ENCODE measurements around the gene MBOAT1. TPM values are rescaled to one million over a fixed set of nuclear protein-coding genes. Genes with fewer than 3 reads are reported as not detected.

Gene MBOAT1
- total RNA-seq, 4 donors from 2014 or later, result 0.61 to 1.8 (median 1.1) TPM

DNA sequence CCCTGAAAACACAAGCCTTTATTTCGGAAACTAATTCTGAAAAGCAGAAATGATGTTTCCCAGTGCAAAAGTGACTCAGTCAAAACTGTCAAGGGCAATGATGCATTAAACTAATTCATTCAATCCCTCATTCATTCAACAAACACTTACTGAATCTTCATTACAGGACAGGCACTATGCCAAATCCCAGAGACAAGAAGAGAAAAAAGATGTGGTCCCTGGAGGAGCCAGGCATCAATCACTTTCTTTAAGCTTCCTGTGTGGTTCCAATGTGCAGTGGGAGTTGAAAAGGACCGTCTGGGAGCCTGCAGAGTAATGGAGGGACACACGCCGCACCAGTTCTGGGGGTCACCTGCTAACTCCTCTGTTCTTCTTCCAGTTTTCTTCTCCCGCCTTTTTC, 113.1 kb downstream of the MBOAT1 start:
- Histone ChIP-seq H3K4me1 (peaks cover 0 to 2% of the 10 kb centered on the region in 2 donors), H3K4me3 (no peak overlapping the region), H3K27ac (no peak overlapping the region), H3K9me3 (no peaks in the 10 kb centered on the region), H3K36me3 (no peaks in the 10 kb centered on the region), H3K27me3 (no peaks in the 10 kb centered on the region)
- intact Hi-C loops (cut with DNase I; ENCODE audit: low total_unique reads) (loop anchor here (10.0 kb wide), 1 partner anchor 426 kb away; no protein-coding TSS in a partner anchor), in situ Hi-C loops (cut with MboI; ENCODE audit: low sequenced_read_pairs in 4 of 4) (loop anchor here in 3 of 4 donors (10.0 to 25.0 kb wide), 2 partner anchors 426 to 438 kb away; partner anchors contain the start of gene CDKAL1 (in 2 of the 3))
- DNase-seq, result no peak
- TF ChIP-seq CTCF (IDR thresholded peaks at IDR 0.05 in 4 of 5, conservative IDR thresholded peaks at IDR 0.05 in 1 of 5) (no peak), POLR2A (IDR thresholded peaks at IDR 0.05) (no peak)
- ATAC-seq, result no peak

DNA sequence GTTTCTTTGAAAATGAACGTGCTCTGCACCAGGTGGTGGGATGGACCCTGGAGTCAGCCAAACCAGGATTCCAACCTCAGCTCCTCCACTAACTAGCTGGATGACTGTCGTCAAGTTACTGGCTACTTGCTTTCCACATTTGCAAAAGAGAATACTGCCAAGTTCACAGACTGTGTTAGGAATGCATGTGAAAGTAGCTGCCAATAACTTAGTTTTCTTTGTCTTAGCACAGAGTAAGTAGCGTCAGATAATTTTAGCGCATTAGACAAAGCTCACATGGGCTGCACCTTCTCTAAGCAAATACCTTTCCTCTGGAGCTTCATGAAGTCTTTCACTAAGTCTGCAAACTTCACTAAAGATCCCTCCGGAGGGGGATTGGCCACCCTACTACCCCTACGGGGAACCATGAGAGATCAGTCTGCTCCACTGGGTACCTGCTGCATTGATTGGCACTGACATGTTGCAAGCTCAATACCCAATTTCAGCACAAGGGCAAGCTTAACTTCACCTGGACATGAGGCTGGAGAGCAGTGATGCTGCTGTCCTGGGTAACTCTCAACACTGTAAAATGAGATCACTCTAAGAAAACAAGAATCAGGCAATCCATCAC, 113.9 kb downstream of the MBOAT1 start:
- ATAC-seq, result no peak
- TF ChIP-seq CTCF (IDR thresholded peaks at IDR 0.05 in 4 of 5, conservative IDR thresholded peaks at IDR 0.05 in 1 of 5) (no peak), POLR2A (IDR thresholded peaks at IDR 0.05) (no peak)
- intact Hi-C loops (cut with DNase I; ENCODE audit: low total_unique reads), result loop anchor here (10.0 kb wide), 1 partner anchor 426 kb away; no protein-coding TSS in a partner anchor
- DNase-seq, result no peak
- no peaks in the 10 kb centered on the region for H3K36me3 ChIP-seq
- H3K9me3 ChIP-seq, result no peaks in the 10 kb centered on the region
- H3K27me3 ChIP-seq, result no peaks in the 10 kb centered on the region
- in situ Hi-C loops (cut with MboI; ENCODE audit: low sequenced_read_pairs in 4 of 4), result loop anchor here in 3 of 4 donors (10.0 to 25.0 kb wide), 2 partner anchors 426 to 439 kb away; partner anchors contain the start of gene CDKAL1 (in 2 of the 3)
- H3K4me3 ChIP-seq, result no peak overlapping the region
- H3K27ac ChIP-seq, result no peak overlapping the region
- H3K4me1 ChIP-seq, result peaks cover 0 to 2% of the 10 kb centered on the region in 2 donors

DNA sequence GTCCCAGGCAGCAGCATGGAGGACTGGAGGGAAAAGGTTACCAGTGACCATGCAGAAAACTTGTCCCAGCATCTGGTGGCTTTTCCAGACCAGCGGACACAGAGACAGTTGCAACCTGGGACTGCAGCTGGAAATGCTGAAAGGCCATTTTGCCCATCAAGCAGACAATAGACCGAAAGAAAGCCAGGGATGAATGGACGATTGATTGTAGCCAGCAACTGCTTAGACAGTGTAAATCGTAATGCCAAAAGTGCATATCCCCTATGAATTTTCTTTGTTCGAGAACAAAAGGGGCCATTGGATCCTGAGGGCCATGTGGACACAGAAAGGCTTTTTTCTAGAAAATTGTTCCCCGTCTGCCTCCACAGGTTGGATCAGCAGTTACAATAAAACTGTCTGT, 115.7 kb downstream of the MBOAT1 start:
- peaks cover 0 to 2% of the 10 kb centered on the region in 2 donors for H3K4me1 ChIP-seq
- H3K27ac ChIP-seq, result no peak overlapping the region
- intact Hi-C loops (cut with DNase I; ENCODE audit: low total_unique reads) (loop anchor here (10.0 kb wide), 1 partner anchor 428 kb away; no protein-coding TSS in a partner anchor), in situ Hi-C loops (cut with MboI; ENCODE audit: low sequenced_read_pairs in 4 of 4) (loop anchor here in 3 of 4 donors (10.0 to 25.0 kb wide), 2 partner anchors 428 to 441 kb away; partner anchors contain the start of gene CDKAL1 (in 2 of the 3))
- no peaks in the 10 kb centered on the region for H3K27me3 ChIP-seq
- H3K36me3 ChIP-seq, result no peaks in the 10 kb centered on the region
- H3K4me3 ChIP-seq, result no peak overlapping the region
- H3K9me3 ChIP-seq, result no peaks in the 10 kb centered on the region
- ATAC-seq (no peak), DNase-seq (no peak)
- TF ChIP-seq CTCF (IDR thresholded peaks at IDR 0.05 in 4 of 5, conservative IDR thresholded peaks at IDR 0.05 in 1 of 5) (no peak), POLR2A (IDR thresholded peaks at IDR 0.05) (no peak)

- Histone ChIP-seq H3K27ac (no peak overlapping the region), H3K4me1 (no peaks in the 10 kb centered on the region), H3K27me3 (no peaks in the 10 kb centered on the region), H3K4me3 (no peak overlapping the region), H3K9me3 (no peaks in the 10 kb centered on the region), H3K36me3 (no peaks in the 10 kb centered on the region)
- intact Hi-C loops (cut with DNase I; ENCODE audit: low total_unique reads) (loop anchor here (10.0 kb wide), 1 partner anchor 429 kb away; no protein-coding TSS in a partner anchor), in situ Hi-C loops (cut with MboI; ENCODE audit: low sequenced_read_pairs in 4 of 4) (loop anchor here in 3 of 4 donors (10.0 to 25.0 kb wide), 2 partner anchors 429 to 442 kb away; partner anchors contain the start of gene CDKAL1 (in 2 of the 3))
- no peak for TF ChIP-seq POLR2A (IDR thresholded peaks at IDR 0.05)
- no peak for TF ChIP-seq CTCF (IDR thresholded peaks at IDR 0.05 in 4 of 5, conservative IDR thresholded peaks at IDR 0.05 in 1 of 5)
- no peak for ATAC-seq
- no peak for DNase-seq
These were observed 116.8 kb downstream of the MBOAT1 start for GRCh38 chr6:20095436-20095835.

Data from gastrocnemius medialis (tissue), 4 donors.